GM12801 (cell line): ENCODE data around the gene ZNF766.

Experiments used
- CTCF ChIP-seq: IDR thresholded peaks from one replicate; pipeline ENCODE4 v1.5.1; 2011; ENCODE audit warnings: control low read depth; ENCODE audit not compliant: insufficient read length; ENCODE audit errors: extremely low read depth

Gene ZNF766

DNA sequence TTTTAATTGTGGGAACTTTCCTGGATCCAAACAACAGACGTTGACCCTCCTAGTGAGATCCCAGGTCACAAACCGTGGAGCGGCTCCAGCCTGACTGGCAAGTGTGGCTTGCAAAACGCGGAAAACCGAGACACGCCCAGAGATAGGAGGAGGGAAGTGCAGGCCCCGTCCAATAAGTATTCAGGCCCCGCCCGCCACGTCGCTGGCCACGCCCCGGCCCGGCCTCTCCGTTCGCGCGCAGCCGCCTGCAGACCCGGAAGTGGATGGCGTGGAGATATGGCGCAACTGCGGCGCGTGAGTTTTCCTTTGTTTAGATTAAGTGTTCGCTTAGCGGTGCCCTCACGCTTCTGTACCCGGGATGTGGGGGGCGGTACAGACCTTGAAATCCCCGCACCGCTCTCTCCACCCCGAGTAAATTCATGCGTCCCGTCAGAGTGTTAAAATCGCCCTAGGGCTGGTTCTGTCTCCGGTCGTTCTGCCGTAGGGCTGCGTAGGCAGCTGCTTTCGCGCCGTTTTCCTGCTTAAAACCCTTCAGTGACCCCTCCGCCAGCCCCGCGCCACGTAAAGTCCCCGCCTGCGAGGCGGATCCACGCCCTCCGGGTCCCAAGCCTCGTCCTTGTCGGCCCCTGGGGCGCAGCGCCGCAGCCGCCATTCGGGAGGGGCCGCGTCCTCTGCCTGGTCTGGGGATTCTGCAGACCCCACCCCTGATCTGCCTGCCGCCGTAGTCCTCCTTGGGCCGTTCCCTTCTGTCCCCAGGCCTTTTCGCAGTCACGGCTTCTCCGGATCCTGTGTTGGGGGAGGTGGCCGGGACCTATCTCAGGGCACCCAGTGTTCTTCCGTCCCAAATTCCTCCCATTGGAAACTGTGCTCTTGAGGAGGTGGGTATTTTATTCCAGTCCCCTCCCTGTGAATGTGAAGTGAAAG is at the start of gene ZNF766:
ZNF766 (plus strand) TSS at position 250 of the 924 bp plus-strand sequence; CDS start at position 277, 27 bp downstream.
- TF ChIP-seq CTCF = no peak

GRCh38 chr19:52219611-52220010 is 49.8 kb upstream of the ZNF766 start:
- no peak for TF ChIP-seq CTCF

DNA sequence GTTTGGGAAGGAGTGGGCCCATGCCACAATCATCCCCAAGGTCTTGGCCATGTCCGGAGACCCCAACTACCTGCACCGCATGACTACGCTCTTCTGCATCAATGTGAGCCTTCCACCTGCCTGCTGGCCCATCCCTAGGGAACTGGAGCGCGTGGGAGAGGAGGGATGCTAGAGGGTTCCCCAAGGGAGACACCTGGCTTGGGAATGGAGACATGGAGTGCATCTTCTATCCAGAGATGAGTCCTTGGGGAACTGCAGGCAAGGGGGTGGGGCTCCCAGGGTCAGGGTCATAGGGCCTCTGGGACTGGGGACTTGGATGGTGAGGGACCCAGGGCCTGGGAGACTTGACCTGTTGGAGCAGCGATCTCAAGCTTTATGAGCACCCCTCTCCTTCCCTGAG is 48.4 kb upstream of the ZNF766 start:
- TF ChIP-seq CTCF = no peak

- no peak for TF ChIP-seq CTCF
Measured at GRCh38 chr19:52221831-52222375, 47.5 kb upstream of the ZNF766 start.

GRCh38 chr19:52224211-52224610 is 45.2 kb upstream of the ZNF766 start:
- no peak for TF ChIP-seq CTCF

DNA sequence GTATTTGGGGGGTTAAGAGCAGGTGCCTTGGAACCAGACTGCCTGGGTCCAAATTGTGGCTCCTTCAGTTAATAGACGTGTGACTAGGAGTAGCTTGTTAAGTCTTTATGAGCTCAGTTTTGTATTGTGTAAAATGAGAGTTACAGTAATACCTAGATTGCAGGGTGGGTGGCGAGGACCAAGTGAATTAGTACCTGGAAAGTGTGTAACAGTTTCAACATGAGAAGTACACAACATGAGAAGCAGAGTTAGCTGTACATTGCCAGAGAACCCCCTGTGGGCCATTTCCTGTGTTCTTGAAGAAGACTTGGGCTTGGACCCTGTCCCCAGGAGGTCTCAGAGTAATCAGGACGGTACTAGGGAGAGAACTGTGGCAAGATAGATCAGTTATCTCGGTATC is 42.7 kb upstream of the ZNF766 start:
- TF ChIP-seq CTCF = no peak

DNA sequence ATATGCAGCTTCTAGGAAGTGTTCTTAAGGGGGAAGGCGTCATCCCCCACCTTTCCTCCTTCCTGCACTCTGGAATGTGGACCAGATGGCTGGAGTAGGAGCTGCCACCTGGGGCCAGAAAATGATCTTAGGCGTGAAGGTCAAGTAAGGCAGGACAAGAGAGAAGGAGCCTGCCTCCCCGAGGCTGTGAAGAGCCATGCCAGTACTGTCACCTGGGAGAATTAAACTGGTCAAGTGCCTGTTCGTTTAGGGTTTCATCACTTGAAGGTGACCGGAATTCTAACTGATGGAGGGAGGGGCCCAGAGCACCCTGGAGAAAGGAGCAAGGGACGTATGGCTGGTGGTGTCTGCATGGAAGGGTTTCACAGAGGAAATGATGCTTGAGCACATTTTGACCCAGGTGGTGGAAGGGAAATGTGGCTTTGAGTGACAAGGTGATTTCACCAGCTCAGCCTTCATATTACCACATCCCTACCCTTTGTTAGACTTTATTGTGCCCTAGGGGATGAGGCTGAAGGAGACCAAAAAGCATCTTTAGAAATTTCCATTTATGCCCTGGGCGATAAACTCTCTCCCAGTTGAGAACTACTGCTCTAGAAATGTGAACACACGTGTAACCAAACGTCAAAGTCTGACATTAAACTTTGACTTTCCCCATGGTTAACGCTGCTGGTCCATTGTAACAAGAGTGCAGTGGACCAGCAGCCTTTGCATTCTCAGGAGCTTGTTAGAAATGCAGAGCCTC is 42.0 kb upstream of the ZNF766 start:
- no peak for TF ChIP-seq CTCF
